ENCODE data around the gene TSBP1. TPM values are rescaled to one million over a fixed set of nuclear protein-coding genes. Genes with fewer than 3 reads are reported as not detected.
A peak's percentile ranks its signal among the peaks of the same experiment; 100 is the strongest.

Gene TSBP1
- total and polyA plus RNA-seq, 2 of the 13 experiments (the other 11 are each of a cell fraction or from before 2014, with no cell fraction given): not detected

DNA sequence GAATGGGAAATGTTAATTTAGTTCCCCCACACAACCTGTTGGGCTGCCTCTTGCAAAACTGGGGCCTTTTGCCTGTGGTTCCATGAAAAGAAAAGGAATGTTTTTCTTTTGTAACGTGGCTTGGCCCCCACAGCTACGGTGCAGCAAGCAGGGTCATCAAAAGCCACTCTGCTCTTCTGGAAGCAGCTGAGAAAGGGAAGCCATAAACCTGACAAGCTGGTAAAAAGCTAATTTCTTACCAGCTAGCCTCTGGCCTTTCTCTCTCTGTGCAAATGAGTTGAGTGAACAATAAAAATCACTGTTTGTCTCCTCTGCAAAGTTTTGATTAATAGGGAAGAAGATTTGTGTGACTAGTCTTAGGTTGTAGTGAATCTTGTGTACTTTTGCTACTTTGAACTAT, 124.3 kb downstream of the TSBP1 start:
- FAIRE-seq: no peak
- Histone ChIP-seq H3K4me2 (ENCODE audit: low read depth, low read length) (no peak overlapping the region), H2AFZ (ENCODE audit: low read length) (no peak overlapping the region), H3K4me3 (replicated peaks in 1 of 3; ENCODE audit: insufficient read depth in 1 of 3, low read depth in 2 of 3, low read length in 3 of 3) (no peak overlapping the region), H4K20me1 (ENCODE audit: insufficient read depth, low read length) (no peaks in the 10 kb centered on the region), H3K27ac (ENCODE audit: extremely low read length, insufficient read depth, low read length) (no peak overlapping the region), H3K36me3 (replicated peaks in 1 of 2; ENCODE audit: control insufficient read depth in 1 of 2, insufficient read depth in 2 of 2, low read length in 2 of 2) (no peaks in the 10 kb centered on the region), H3K27me3 (ENCODE audit: control insufficient read depth in 1 of 2, insufficient read depth in 2 of 2, low read length in 2 of 2) (peaks cover 0 to 17% of the 10 kb centered on the region in 2 experiments; a peak in 2 of 5 replicates), H3K4me1 (ENCODE audit: insufficient read depth, low read length) (no peaks in the 10 kb centered on the region), H3K79me2 (ENCODE audit: insufficient read depth, low read length) (no peaks in the 10 kb centered on the region), H3K9me3 (ENCODE audit: low read length) (peaks cover 6% of the 10 kb centered on the region; the same call in 1 of the 2 replicates), H3K9ac (ENCODE audit: insufficient read depth, low read depth, low read length) (no peak overlapping the region)
- BruUV-seq (replicated peaks): no TSS peak
- intact Hi-C loops (cut with micrococcal nuclease; ENCODE audit: unreplicated experiment) (loop anchor here (10.0 kb wide), 2 partner anchors 447 to 547 kb away; no protein-coding TSS in a partner anchor), in situ Hi-C loops (cut with HindIII; ENCODE audit: extremely low pct_ligation_motif_present, low pct_unique_long_range_greater_than_20kb) (loop anchor here (10.0 kb wide), 1 partner anchor 547 kb away; no protein-coding TSS in a partner anchor)
- no peak for ATAC-seq
- no peak for DNase-seq (ENCODE audit: low spot score)
- ChIA-PET CTCF (ENCODE audit: low intra/inter-chr PET ratio, low total read pairs) (no interaction called here), POLR2A (no interaction called here)
- 0% methylated on average over 2 of the region's 2 CpGs for WGBS (ENCODE audit: low lambda C conversion rate)
- TF ChIP-seq MLLT10 (CRISPR knock-in tag; IDR thresholded peaks at IDR 0.05) (no peak), FOXK2 (IDR thresholded peaks at IDR 0.05) (no peak), RORA (CRISPR knock-in tag; IDR thresholded peaks at IDR 0.05) (no peak), GABPB1 (CRISPR knock-in tag; IDR thresholded peaks at IDR 0.05) (no peak)
- TF ChIP-seq, protein P1, sequence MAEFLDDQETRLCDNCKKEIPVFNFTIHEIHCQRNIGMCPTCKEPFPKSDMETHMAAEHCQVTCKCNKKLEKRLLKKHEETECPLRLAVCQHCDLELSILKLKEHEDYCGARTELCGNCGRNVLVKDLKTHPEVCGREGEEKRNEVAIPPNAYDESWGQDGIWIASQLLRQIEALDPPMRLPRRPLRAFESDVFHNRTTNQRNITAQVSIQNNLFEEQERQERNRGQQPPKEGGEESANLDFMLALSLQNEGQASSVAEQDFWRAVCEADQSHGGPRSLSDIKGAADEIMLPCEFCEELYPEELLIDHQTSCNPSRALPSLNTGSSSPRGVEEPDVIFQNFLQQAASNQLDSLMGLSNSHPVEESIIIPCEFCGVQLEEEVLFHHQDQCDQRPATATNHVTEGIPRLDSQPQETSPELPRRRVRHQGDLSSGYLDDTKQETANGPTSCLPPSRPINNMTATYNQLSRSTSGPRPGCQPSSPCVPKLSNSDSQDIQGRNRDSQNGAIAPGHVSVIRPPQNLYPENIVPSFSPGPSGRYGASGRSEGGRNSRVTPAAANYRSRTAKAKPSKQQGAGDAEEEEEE (CRISPR knock-in tag; IDR thresholded peaks at IDR 0.05; ENCODE audit: borderline replicate concordance): no peak

DNA sequence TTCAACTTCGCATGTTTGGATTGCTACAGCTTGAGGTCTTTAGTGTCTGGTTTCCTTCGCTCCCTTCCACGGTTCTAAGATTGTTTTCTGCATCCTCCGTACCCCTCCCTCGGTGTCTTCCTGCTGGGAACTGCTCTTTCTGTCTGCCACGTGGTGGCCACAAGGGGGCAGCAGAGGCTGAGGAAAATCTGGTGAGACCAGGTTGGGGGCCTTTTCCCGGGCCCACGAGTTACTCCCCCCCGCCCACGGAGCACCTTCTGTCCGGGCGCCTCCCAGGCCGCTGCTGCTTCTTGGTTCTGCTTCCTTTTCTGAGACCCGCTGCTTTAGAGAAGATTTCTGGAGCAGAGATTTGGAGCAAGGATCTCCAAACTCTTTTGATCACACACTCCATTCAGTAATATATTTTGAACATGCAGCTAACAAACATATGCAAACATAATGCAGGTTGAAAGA, 126.7 kb downstream of the TSBP1 start:
- Histone ChIP-seq H3K36me3 (replicated peaks in 1 of 2; ENCODE audit: control insufficient read depth in 1 of 2, insufficient read depth in 2 of 2, low read length in 2 of 2) (no peaks in the 10 kb centered on the region), H3K79me2 (ENCODE audit: insufficient read depth, low read length) (no peaks in the 10 kb centered on the region), H3K27ac (ENCODE audit: extremely low read length, insufficient read depth, low read length) (no peak overlapping the region), H3K9me3 (ENCODE audit: low read length) (peaks cover 6% of the 10 kb centered on the region; the same call in 1 of the 2 replicates), H3K9ac (ENCODE audit: insufficient read depth, low read depth, low read length) (no peak overlapping the region), H3K4me2 (ENCODE audit: low read depth, low read length) (peak overlapping the region; percentile 30; the same call in 1 of the 2 replicates), H3K4me1 (ENCODE audit: insufficient read depth, low read length) (no peaks in the 10 kb centered on the region), H3K4me3 (replicated peaks in 1 of 3; ENCODE audit: insufficient read depth in 1 of 3, low read depth in 2 of 3, low read length in 3 of 3) (no peak overlapping the region; a peak in 1 of 6 replicates), H4K20me1 (ENCODE audit: insufficient read depth, low read length) (no peaks in the 10 kb centered on the region), H3K27me3 (ENCODE audit: control insufficient read depth in 1 of 2, insufficient read depth in 2 of 2, low read length in 2 of 2) (peaks cover 0 to 23% of the 10 kb centered on the region in 2 experiments; a peak in 3 of 5 replicates), H2AFZ (ENCODE audit: low read length) (no peak overlapping the region)
- peak; percentile 84 for ATAC-seq
- ChIA-PET CTCF (ENCODE audit: low intra/inter-chr PET ratio, low total read pairs) (interaction anchor here (1.3 to 2.1 kb wide), 4 partner anchors 10 to 169 kb away, joined by 4 to 10 read pairs (median 6); no protein-coding TSS in a partner anchor), POLR2A (no interaction called here)
- 0% methylated on average over 14 of the region's 14 CpGs for WGBS (ENCODE audit: low lambda C conversion rate)
- DNase-seq (ENCODE audit: low spot score): peak; percentile 43
- in situ Hi-C loops (cut with HindIII; ENCODE audit: extremely low pct_ligation_motif_present, low pct_unique_long_range_greater_than_20kb) (loop anchor here (10.0 kb wide), 1 partner anchor 550 kb away; no protein-coding TSS in a partner anchor), intact Hi-C loops (cut with micrococcal nuclease; ENCODE audit: unreplicated experiment) (loop anchor here (10.0 kb wide), 2 partner anchors 450 to 550 kb away; no protein-coding TSS in a partner anchor)
- FAIRE-seq: peak; percentile 85
- BruUV-seq (replicated peaks): no TSS peak
- TF ChIP-seq FOSL2 (CRISPR knock-in tag; IDR thresholded peaks at IDR 0.05) (0 out of 2 replicates have a peak, but pooled peaks have one; percentile 28), HNRNPUL1 (IDR thresholded peaks at IDR 0.05; ENCODE audit: low read depth, low read length) (no peak), ZNF343 (CRISPR knock-in tag; IDR thresholded peaks at IDR 0.05) (no peak), TFE3 (CRISPR knock-in tag; IDR thresholded peaks at IDR 0.05) (no peak), CBX5 (CRISPR knock-in tag; IDR thresholded peaks at IDR 0.05; ENCODE audit: borderline replicate concordance) (peak; percentile 51; the same call in 1 of the 2 replicates), SMC3 (IDR thresholded peaks at IDR 0.05; ENCODE audit: low read length) (peak; percentile 79), DNMT1 (CRISPR knock-in tag; IDR thresholded peaks at IDR 0.05) (no peak), ZNF792 (CRISPR knock-in tag; IDR thresholded peaks at IDR 0.05) (no peak), KLF12 (CRISPR knock-in tag; IDR thresholded peaks at IDR 0.05; ENCODE audit: borderline replicate concordance) (no peak)
- TF ChIP-seq, protein P2, sequence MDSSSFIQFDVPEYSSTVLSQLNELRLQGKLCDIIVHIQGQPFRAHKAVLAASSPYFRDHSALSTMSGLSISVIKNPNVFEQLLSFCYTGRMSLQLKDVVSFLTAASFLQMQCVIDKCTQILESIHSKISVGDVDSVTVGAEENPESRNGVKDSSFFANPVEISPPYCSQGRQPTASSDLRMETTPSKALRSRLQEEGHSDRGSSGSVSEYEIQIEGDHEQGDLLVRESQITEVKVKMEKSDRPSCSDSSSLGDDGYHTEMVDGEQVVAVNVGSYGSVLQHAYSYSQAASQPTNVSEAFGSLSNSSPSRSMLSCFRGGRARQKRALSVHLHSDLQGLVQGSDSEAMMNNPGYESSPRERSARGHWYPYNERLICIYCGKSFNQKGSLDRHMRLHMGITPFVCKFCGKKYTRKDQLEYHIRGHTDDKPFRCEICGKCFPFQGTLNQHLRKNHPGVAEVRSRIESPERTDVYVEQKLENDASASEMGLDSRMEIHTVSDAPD (CRISPR knock-in tag; IDR thresholded peaks at IDR 0.05): no peak

Data from HepG2 (cell line).